OCI-LY1 (cell line): Measurements from ENCODE around the gene KLK11.

Experiments
- H2AFZ ChIP-seq: fragments of 200-600 bp; sonication (generic), shearing (Covaris generic); 2 replicates; pipeline ENCODE4 v1.6.0; 2014; ENCODE audit warnings: antibody characterized with exemption, mild to moderate bottlenecking, low read length
- H3F3A ChIP-seq: fragments of 200-600 bp; sonication (generic), shearing (Covaris generic); 2 replicates; pipeline ENCODE4 v1.6.0; 2014; ENCODE audit warnings: mild to moderate bottlenecking, antibody characterized with exemption, low read length, moderate library complexity; ENCODE audit not compliant: insufficient read depth
- H3K27ac ChIP-seq: fragments of 200-600 bp; sonication (generic); 2 replicates; pipeline ENCODE4 v1.5.1; 2014; ENCODE audit warnings: low read length, mixed run types, mild to moderate bottlenecking, low read depth; ENCODE audit not compliant: poor library complexity, severe bottlenecking
- H3K27me3 ChIP-seq: fragments of 200-600 bp; sonication (generic); 2 replicates; pipeline ENCODE4 v1.6.0; 2014; ENCODE audit warnings: antibody characterized with exemption, mild to moderate bottlenecking, low read length, moderate library complexity; ENCODE audit not compliant: insufficient read depth
- H3K36me3 ChIP-seq: fragments of 200-600 bp; sonication (generic); 2 replicates; pipeline ENCODE4 v1.6.1; 2014; ENCODE audit warnings: mild to moderate bottlenecking, antibody characterized with exemption, low read length, moderate library complexity, mixed read lengths; ENCODE audit not compliant: insufficient read depth
- H3K4me1 ChIP-seq: fragments of 200-600 bp; sonication (generic); 2 replicates; pipeline ENCODE4 v1.5.1; 2014; ENCODE audit warnings: mild to moderate bottlenecking, low read length, moderate library complexity; ENCODE audit not compliant: insufficient read depth, severe bottlenecking
- H3K4me2 ChIP-seq: fragments of 200-600 bp; sonication (generic), shearing (Covaris generic); 2 replicates; pipeline ENCODE4 v1.6.1; 2014; ENCODE audit warnings: low read length
- H3K4me3 ChIP-seq: fragments of 200-600 bp; sonication (generic); 2 replicates; pipeline ENCODE4 v1.5.1; 2014; ENCODE audit warnings: low read length, low read depth, mild to moderate bottlenecking, mixed read lengths; ENCODE audit not compliant: poor library complexity, severe bottlenecking
- H3K79me2 ChIP-seq: fragments of 200-600 bp; shearing (Covaris generic); 2 replicates; pipeline ENCODE4 v1.6.1; 2016; ENCODE audit warnings: mixed run types, low read length, mixed read lengths; ENCODE audit not compliant: insufficient read depth
- H3K9ac ChIP-seq: fragments of 200-600 bp; sonication (generic), shearing (Covaris generic); 2 replicates; pipeline ENCODE4 v1.6.1; 2014; ENCODE audit warnings: mild to moderate bottlenecking, low read length, mixed read lengths
- H3K9me2 ChIP-seq: fragments of 200-600 bp; sonication (generic), shearing (Covaris generic); 2 replicates; pipeline ENCODE4 v1.6.1; 2014; ENCODE audit warnings: low read depth, mild to moderate bottlenecking, low read length, mixed read lengths
- H3K9me3 ChIP-seq: fragments of 200-600 bp; shearing (Covaris generic); 2 replicates; pipeline ENCODE4 v1.6.1; 2014; ENCODE audit warnings: low read length, mixed read lengths
- H4K20me1 ChIP-seq: fragments of 200-600 bp; sonication (generic), shearing (Covaris generic); 2 replicates; pipeline ENCODE4 v1.6.0; 2016; ENCODE audit warnings: mild to moderate bottlenecking, low read length; ENCODE audit not compliant: insufficient read depth
- EZH2 ChIP-seq: fragments of 200-600 bp; sonication (generic), shearing (Covaris generic); IDR thresholded peaks from 2 replicates; pipeline ENCODE4 v1.8.0; 2017; ENCODE audit warnings: borderline replicate concordance, mixed run types, mild to moderate bottlenecking, antibody characterized with exemption, low read length, moderate library complexity, mixed read lengths
- TF ChIP-seq, protein P1 (sequence below): fragments of 200-600 bp; sonication (generic), shearing (Covaris generic); IDR thresholded peaks from 2 replicates; pipeline ENCODE4 v1.5.1; 2017; ENCODE audit warnings: mild to moderate bottlenecking, antibody characterized with exemption, low read length, moderate library complexity, mixed read lengths

Gene KLK11

DNA sequence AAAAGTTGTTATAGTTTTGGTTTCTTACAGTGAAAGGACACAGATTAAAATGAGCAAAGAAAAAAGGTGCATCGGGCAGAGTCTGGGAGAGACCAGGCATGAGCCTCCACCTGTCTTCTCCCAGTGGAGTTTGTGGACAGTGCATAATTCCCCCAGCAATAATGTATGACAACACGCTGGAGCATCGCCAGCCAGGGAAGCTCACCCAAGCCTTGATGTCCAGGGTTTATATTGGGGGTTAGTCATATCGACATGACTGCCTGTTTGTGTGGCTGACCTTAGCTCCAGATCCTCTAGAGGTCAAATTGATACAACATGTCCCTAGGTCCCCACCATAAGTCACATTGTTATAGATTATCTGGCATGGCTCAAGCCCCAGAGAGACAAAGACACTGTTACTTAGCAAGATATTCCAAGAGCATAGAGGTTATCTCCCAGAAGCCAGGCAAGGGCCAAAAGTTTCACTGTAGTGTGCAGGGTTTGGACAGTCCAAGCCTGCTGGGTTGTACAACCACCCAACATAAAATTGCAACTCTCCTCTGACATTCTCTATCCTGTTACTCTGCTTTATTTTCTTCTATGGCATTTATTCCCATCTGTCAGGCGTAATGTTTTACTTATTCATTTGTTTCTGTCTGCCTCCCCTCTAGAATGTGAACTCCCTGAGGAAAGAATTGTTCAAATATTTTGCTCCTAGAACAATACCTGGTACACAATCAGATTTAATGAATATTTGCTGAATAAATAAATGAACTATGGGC is 44.1 kb upstream of the KLK11 start:
- H4K20me1 ChIP-seq = no peaks in the 10 kb centered on the region
- peaks cover 2% of the 10 kb centered on the region for H3K27me3 ChIP-seq
- H3K4me1 ChIP-seq = no peaks in the 10 kb centered on the region
- H2AFZ ChIP-seq = no peak overlapping the region
- no peaks in the 10 kb centered on the region for H3K9me2 ChIP-seq
- TF ChIP-seq, protein P1, sequence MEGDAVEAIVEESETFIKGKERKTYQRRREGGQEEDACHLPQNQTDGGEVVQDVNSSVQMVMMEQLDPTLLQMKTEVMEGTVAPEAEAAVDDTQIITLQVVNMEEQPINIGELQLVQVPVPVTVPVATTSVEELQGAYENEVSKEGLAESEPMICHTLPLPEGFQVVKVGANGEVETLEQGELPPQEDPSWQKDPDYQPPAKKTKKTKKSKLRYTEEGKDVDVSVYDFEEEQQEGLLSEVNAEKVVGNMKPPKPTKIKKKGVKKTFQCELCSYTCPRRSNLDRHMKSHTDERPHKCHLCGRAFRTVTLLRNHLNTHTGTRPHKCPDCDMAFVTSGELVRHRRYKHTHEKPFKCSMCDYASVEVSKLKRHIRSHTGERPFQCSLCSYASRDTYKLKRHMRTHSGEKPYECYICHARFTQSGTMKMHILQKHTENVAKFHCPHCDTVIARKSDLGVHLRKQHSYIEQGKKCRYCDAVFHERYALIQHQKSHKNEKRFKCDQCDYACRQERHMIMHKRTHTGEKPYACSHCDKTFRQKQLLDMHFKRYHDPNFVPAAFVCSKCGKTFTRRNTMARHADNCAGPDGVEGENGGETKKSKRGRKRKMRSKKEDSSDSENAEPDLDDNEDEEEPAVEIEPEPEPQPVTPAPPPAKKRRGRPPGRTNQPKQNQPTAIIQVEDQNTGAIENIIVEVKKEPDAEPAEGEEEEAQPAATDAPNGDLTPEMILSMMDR = no peak
- TF ChIP-seq EZH2 = no peak
- 0 out of 2 replicates have a peak, but pooled peaks cover 4% of the 10 kb centered on the region for H3K9me3 ChIP-seq
- H3F3A ChIP-seq = no peaks in the 10 kb centered on the region
- no peak overlapping the region for H3K4me2 ChIP-seq
- no peaks in the 10 kb centered on the region for H3K79me2 ChIP-seq
- H3K36me3 ChIP-seq = no peaks in the 10 kb centered on the region
- no peak overlapping the region for H3K9ac ChIP-seq
- H3K4me3 ChIP-seq = no peak overlapping the region
- H3K27ac ChIP-seq = no peak overlapping the region

DNA sequence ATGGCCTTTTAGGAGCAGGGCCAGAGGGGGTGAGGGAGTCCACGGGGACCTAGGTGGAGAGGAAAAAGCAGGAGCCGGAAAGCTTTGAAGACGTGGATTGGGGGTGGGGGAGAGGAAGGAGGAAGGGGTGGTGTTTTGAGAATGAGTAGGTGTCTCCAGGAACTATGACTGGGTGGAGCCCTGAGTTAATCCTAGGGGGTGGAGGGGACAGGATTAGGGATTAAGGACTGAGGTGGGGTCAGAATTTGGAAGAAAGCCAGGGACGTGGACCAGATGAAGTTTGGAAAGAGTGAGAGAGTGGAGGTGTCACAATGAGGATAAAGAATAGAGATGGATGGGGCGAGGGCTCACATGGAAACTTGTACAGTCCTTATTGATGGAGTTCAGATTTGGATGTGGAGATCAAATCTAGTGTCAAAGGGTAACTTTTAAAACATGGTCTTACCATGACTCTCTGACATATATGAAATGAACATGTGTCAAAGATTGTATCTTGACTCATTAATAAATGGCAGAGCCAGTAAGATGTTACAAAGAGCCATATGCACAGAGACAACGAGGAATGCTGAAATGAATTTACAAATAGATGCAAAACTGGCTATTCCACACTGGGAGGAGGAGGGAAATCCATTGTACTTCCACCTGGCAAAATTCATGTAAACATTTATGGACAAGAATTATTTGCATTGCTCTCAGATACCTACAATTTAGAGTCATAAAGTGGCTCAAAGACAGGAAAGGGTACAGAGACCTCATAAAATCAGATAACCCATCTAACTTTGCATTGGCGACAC is 40.2 kb upstream of the KLK11 start:
- Histone ChIP-seq H3K9me3 (no peaks in the 10 kb centered on the region), H3K9ac (no peak overlapping the region), H2AFZ (no peak overlapping the region), H3K27me3 (no peaks in the 10 kb centered on the region; the same call in none of the 2 replicates), H3K9me2 (no peaks in the 10 kb centered on the region), H3K4me2 (no peak overlapping the region), H3K27ac (no peak overlapping the region), H3F3A (no peaks in the 10 kb centered on the region), H3K36me3 (no peaks in the 10 kb centered on the region), H3K4me1 (no peaks in the 10 kb centered on the region), H3K4me3 (no peak overlapping the region), H4K20me1 (no peaks in the 10 kb centered on the region), H3K79me2 (no peaks in the 10 kb centered on the region)
- TF ChIP-seq EZH2 = no peak
- TF ChIP-seq, protein P1 = no peak

DNA sequence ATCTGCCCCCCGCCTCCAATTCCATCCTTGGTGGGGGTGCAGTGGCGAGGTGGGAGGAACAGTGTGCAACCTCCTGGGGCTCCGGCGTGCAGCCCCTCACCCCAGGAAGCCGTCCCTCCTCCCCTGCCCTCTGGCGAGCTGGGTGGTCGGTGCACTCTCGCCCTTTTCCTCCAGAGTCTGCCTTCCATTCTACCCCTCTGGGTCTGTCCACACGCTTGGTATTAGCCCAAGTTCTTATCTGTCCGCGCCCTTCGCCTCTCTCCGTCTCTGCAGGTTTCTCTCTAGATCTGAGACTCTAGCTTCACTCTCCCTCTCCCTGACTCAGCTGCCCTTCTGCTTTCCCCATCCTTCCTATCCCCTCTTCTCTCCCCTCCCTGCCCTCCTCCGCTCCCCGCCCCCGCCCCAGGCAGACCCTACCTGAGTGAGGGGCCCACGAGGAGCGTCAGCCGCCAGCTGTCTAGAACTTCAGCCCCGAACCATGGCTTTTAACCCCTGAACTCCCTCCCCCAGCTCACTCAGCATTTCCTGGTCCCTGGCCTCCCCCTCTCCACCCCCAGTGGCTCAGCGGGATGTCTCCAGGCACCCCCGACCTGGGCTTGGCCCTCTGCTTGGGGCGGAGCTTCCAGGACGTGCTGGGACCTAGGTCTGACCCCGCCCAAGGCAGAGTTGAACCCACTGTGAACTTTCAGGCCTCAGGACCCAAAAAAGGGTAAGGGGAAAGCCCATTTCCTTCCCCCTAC is 39.0 kb upstream of the KLK11 start:
- Histone ChIP-seq H3K27ac (no peak overlapping the region), H3K4me2 (no peak overlapping the region), H3K4me3 (no peak overlapping the region), H3K27me3 (no peaks in the 10 kb centered on the region; the same call in none of the 2 replicates), H3K36me3 (no peaks in the 10 kb centered on the region), H3K9ac (no peak overlapping the region), H3K79me2 (no peaks in the 10 kb centered on the region), H4K20me1 (no peaks in the 10 kb centered on the region), H2AFZ (no peak overlapping the region), H3F3A (no peaks in the 10 kb centered on the region), H3K9me3 (no peaks in the 10 kb centered on the region), H3K4me1 (no peaks in the 10 kb centered on the region), H3K9me2 (no peaks in the 10 kb centered on the region)
- TF ChIP-seq, protein P1 = no peak
- TF ChIP-seq EZH2 = no peak
